T-helper 17 cell (primary cell): ENCODE data around the gene PLCE1. TPM values are rescaled to one million over a fixed set of nuclear protein-coding genes. Genes with fewer than 3 reads are reported as not detected.
A peak's percentile ranks its signal among the peaks of the same experiment; 100 is the strongest.
"Not testable (repeated sequence)": the region's sequence is repeated elsewhere in the genome, so short reads cannot be mapped to it uniquely, and the experiment has no call there.

Source experiments
- ATAC-seq: fragments of 150-1000 bp; cut with Tn5 transposase; 2 replicates; pipeline ENCODE4 v1.10.0; 2021; ENCODE audit warnings: mild to moderate bottlenecking, moderate library complexity
- DNase-seq, 3 donors: peaks; one replicate each; pipeline versions ENCODE4 v3.0.0 to v3.0.0-alpha.2; 2020 to 2021
- H3K9me3 ChIP-seq: one replicate; pipeline ENCODE4 v1.7.0; 2013; ENCODE audit warnings: low read length, mild to moderate bottlenecking; ENCODE audit not compliant: control insufficient read depth, poor library complexity, severe bottlenecking
- H3K27ac Mint-ChIP-seq: one replicate; pipeline ENCODE4 v1.8.0; 2022; ENCODE audit warnings: mild to moderate bottlenecking, moderate library complexity, mixed read lengths
- H3K27me3 Mint-ChIP-seq: one replicate; pipeline ENCODE4 v1.8.0; 2022; ENCODE audit warnings: mixed read lengths
- H3K36me3 Mint-ChIP-seq: one replicate; pipeline ENCODE4 v1.8.0; 2022; ENCODE audit warnings: low read depth, mixed read lengths
- H3K4me1 Mint-ChIP-seq: one replicate; pipeline ENCODE4 v1.8.0; 2022; ENCODE audit warnings: mild to moderate bottlenecking, mixed read lengths
- H3K4me3 Mint-ChIP-seq: one replicate; pipeline ENCODE4 v1.8.0; 2022; ENCODE audit warnings: mild to moderate bottlenecking, moderate library complexity, mixed read lengths
- total RNA-seq, 4 donors: library from RNA in 2 of 4; stranded (reverse) in 2 of 4; gene quantifications; one replicate each; pipeline ENCODE4 v1.2.3 and lab custom pipeline; 2022 to 2026

The PLCE1 gene
- under 1 TPM in 1 of 2 donors, not detected in 1; 0.05 TPM for total RNA-seq
- 0.35 to 0.83 reads per million in 2 donors for total RNA-seq (lab: John Stamatoyannopoulos, UW)

DNA sequence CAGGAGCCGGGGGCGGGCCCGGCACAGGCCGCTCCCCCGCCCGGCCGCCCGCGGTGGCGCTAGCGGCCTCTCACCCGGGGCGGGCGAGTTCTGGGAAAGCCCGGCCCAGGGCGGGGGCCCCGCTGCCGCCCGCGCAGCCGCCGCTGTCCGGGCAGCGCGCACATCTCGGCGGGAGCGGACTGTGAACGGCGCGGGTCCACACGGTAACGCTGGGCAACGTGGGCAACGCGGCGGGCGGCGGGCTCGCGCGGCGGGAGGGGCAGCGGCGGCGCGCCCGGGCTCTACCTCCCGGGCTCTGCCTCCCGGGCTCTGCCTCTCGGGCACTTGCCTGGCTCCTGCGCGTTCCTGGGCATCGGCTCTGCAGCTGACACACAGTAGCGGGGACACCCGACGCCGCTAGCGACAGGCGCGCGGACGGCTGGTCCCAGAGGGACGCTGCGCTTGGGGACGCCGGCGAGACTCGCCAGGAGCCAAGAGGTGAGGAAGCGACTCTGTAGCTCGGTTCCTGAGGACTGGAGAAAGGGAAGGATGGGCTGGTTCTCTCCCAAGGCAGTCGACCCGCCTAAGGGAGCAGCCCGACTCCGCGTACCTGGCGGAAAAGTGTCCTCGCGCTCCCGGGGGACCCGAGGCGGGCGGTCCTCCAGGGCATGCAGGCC is at the start of gene PLCE1:
PLCE1 (plus strand) TSS at position 150 of the 656 bp plus-strand sequence. CDS start 37,116 bp downstream, outside the sequence.
- H3K9me3 ChIP-seq: no peaks in the 10 kb centered on the region
- H3K27me3 Mint-ChIP-seq: peaks cover 64% of the 10 kb centered on the region
- H3K4me3 Mint-ChIP-seq: peak within 1 kb of the TSS; percentile 60
- no peak for DNase-seq
- H3K36me3 Mint-ChIP-seq: peaks cover 3% of the 10 kb centered on the region
- H3K4me1 Mint-ChIP-seq: peaks cover 3% of the 10 kb centered on the region
- no peak for ATAC-seq
- no peak within 1 kb of the TSS for H3K27ac Mint-ChIP-seq

- DNase-seq (no peak), ATAC-seq (no peak)
- Mint-ChIP-seq H3K4me3 (no peak overlapping the region), H3K36me3 (peaks cover 5% of the 10 kb centered on the region), H3K4me1 (no peaks in the 10 kb centered on the region), H3K27me3 (no peaks in the 10 kb centered on the region), H3K27ac (no peak overlapping the region)
- H3K9me3 ChIP-seq: no peaks in the 10 kb centered on the region
Measured at GRCh38 chr10:93945819-93946218, 47.9 kb upstream of the PLCE1 start.

- DNase-seq: no peak
- no peak overlapping the region for H3K27ac Mint-ChIP-seq
- no peak for ATAC-seq
- H3K9me3 ChIP-seq: no peaks in the 10 kb centered on the region
- H3K27me3 Mint-ChIP-seq: no peaks in the 10 kb centered on the region
- H3K36me3 Mint-ChIP-seq: peaks cover 7% of the 10 kb centered on the region
- no peaks in the 10 kb centered on the region for H3K4me1 Mint-ChIP-seq
- H3K4me3 Mint-ChIP-seq: no peak overlapping the region
Measured at GRCh38 chr10:93947055-93947454, 46.7 kb upstream of the PLCE1 start.

GRCh38 chr10:93947524-93947923 is 46.2 kb upstream of the PLCE1 start:
- Mint-ChIP-seq H3K27ac (no peak overlapping the region), H3K4me3 (no peak overlapping the region), H3K4me1 (no peaks in the 10 kb centered on the region), H3K27me3 (no peaks in the 10 kb centered on the region), H3K36me3 (peaks cover 7% of the 10 kb centered on the region)
- no peak for ATAC-seq
- H3K9me3 ChIP-seq: no peaks in the 10 kb centered on the region
- DNase-seq: no peak

GRCh38 chr10:93951905-93952304 is 41.8 kb upstream of the PLCE1 start:
- Mint-ChIP-seq H3K4me1 (no peaks in the 10 kb centered on the region), H3K36me3 (peaks cover 5% of the 10 kb centered on the region), H3K27me3 (no peaks in the 10 kb centered on the region), H3K27ac (no peak overlapping the region), H3K4me3 (no peak overlapping the region)
- DNase-seq (no peak), ATAC-seq (no peak)
- H3K9me3 ChIP-seq: no peaks in the 10 kb centered on the region

DNA sequence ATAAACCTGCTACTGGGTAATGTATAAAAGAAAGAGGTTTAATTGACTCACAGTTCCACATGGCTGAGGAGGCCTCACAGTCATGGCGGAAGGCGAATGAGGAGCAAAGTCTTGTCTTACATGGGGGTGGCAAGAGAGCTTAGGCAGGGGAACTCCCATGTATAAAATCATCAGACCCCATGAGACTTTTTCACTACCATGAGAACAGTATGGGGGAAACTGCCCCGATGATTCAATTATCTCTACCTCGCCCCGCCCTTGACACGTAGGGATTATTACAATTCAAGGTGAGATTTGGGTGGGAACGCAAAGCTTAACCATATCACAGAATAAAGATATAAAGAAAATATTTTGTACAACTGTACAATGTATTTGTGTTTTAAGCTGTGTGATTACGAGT is 39.4 kb upstream of the PLCE1 start:
- H3K4me1 Mint-ChIP-seq: no peaks in the 10 kb centered on the region
- peaks cover 8% of the 10 kb centered on the region for H3K36me3 Mint-ChIP-seq
- no peaks in the 10 kb centered on the region for H3K27me3 Mint-ChIP-seq

GRCh38 chr10:93954726-93955363 is 38.9 kb upstream of the PLCE1 start:
- DNase-seq (no peak), ATAC-seq (no peak)
- Mint-ChIP-seq H3K36me3 (peaks cover 8% of the 10 kb centered on the region), H3K27ac (no peak overlapping the region), H3K27me3 (no peaks in the 10 kb centered on the region), H3K4me1 (no peaks in the 10 kb centered on the region), H3K4me3 (no peak overlapping the region)
- H3K9me3 ChIP-seq: no peaks in the 10 kb centered on the region

More for the DNA sequence above, 39.4 kb upstream of the PLCE1 start:
- Mint-ChIP-seq H3K27ac (no peak overlapping the region), H3K4me3 (no peak overlapping the region)
- H3K9me3 ChIP-seq: no peaks in the 10 kb centered on the region
- ATAC-seq: no peak
- no peak for DNase-seq

DNA sequence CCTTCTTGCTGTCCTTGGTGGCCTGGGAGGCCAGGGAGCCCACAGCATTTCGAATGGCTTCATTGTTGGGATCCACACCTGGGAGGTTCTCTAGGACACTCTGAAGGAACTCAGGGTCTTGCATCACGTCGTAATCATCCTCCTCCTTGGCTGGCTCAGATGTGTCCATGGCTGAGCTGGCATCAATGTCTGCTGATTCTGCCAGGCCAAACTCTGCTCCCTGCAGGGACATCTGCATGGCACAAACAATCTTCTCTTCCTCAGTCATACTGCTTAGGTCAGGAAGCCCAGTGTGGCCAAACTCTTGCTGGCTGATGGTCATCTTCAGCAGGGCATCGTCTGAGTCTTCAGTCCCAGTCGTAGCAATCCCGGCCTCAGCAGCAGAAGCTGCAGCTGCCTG is 34.9 kb upstream of the PLCE1 start:
- Mint-ChIP-seq H3K4me3 (no peak overlapping the region), H3K4me1 (no peaks in the 10 kb centered on the region)

GRCh38 chr10:93960988-93961387 is 32.7 kb upstream of the PLCE1 start:
- H3K4me3 Mint-ChIP-seq: not testable (repeated sequence)

More for the DNA sequence above, 34.9 kb upstream of the PLCE1 start:
- Mint-ChIP-seq H3K27ac (no peak overlapping the region), H3K36me3 (peaks cover 6% of the 10 kb centered on the region), H3K27me3 (no peaks in the 10 kb centered on the region)
- DNase-seq (no peak), ATAC-seq (no peak)
- H3K9me3 ChIP-seq: no peaks in the 10 kb centered on the region

DNA sequence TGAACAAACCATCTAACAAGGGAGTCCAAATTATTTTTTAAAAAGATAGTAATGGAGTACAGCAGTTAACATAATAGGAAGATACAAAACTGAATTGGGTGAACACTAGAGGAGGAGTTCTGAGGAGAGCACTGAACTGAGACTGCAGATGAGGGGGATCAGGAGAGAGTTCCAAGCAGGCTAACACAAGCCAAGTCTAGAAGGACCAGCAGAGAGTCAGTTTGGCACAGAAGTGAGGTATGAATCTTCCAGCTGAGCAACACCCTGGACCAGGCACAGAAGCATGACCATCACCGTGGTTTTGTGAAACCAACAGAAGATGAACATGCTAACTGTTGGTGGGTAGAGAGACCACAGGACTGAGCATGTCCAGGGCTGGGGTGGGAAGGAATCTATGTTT is 30.8 kb upstream of the PLCE1 start:
- no peaks in the 10 kb centered on the region for H3K4me1 Mint-ChIP-seq
- DNase-seq: no peak
- no peaks in the 10 kb centered on the region for H3K9me3 ChIP-seq
- no peak overlapping the region for H3K4me3 Mint-ChIP-seq
- no peak overlapping the region for H3K27ac Mint-ChIP-seq
- H3K36me3 Mint-ChIP-seq: peaks cover 6% of the 10 kb centered on the region
- H3K27me3 Mint-ChIP-seq: no peaks in the 10 kb centered on the region
- no peak for ATAC-seq

More at GRCh38 chr10:93960988-93961387, 32.7 kb upstream of the PLCE1 start:
- not testable (repeated sequence) for H3K27me3 Mint-ChIP-seq, H3K27ac Mint-ChIP-seq, H3K9me3 ChIP-seq, H3K36me3 Mint-ChIP-seq, H3K4me1 Mint-ChIP-seq, ATAC-seq, DNase-seq

DNA sequence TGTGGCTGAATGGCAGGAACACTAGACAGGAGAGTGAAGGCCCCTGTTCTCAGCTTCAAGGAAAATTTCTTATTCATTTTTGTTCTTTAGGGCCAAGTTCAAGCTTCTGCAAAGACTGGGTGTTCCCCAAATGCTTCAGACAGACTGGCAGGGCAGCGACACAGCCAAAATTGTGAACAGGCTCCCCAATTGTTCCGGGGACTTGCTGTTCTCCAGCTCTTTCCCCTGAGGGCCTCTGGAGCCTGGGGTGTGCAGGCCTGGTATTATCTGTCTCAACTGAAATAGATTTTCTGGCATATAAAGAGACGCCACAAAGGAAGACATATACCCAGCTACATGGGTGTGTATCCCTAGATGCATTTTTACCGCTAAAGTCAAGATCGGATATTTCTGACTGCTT is 30.3 kb upstream of the PLCE1 start:
- no peak for DNase-seq
- H3K27ac Mint-ChIP-seq: no peak overlapping the region
- no peak overlapping the region for H3K4me3 Mint-ChIP-seq
- H3K27me3 Mint-ChIP-seq: no peaks in the 10 kb centered on the region
- H3K36me3 Mint-ChIP-seq: peaks cover 6% of the 10 kb centered on the region
- ATAC-seq: no peak
- H3K9me3 ChIP-seq: no peaks in the 10 kb centered on the region
- no peaks in the 10 kb centered on the region for H3K4me1 Mint-ChIP-seq

DNA sequence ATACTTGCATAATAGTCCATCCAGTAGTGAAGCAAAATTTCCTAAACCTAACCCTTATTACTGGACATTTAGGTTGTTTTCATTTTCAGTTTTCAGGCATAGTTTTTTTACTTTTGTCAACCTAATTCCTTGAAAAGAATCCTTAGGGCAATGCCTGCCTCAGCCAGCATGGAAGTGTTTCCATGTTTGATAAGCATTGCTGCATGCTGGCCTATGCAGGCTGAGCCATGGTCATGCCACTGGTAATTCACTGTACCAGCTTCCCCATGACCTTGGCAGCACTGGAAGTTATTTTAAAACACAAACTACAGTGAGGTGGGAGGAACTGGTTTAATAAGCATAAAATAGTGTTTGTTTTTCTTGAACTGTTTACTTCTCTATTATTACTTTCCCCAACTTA is 27.8 kb upstream of the PLCE1 start:
- DNase-seq (no peak), ATAC-seq (no peak)
- Mint-ChIP-seq H3K4me3 (no peak overlapping the region), H3K4me1 (no peaks in the 10 kb centered on the region), H3K36me3 (peaks cover 3% of the 10 kb centered on the region), H3K27ac (no peak overlapping the region), H3K27me3 (no peaks in the 10 kb centered on the region)
- H3K9me3 ChIP-seq: no peaks in the 10 kb centered on the region

GRCh38 chr10:93967756-93968155 is 26.0 kb upstream of the PLCE1 start:
- Mint-ChIP-seq H3K36me3 (peaks cover 3% of the 10 kb centered on the region), H3K4me3 (no peak overlapping the region), H3K4me1 (no peaks in the 10 kb centered on the region), H3K27ac (no peak overlapping the region), H3K27me3 (no peaks in the 10 kb centered on the region)
- no peak for ATAC-seq
- H3K9me3 ChIP-seq: no peaks in the 10 kb centered on the region
- DNase-seq: no peak

DNA sequence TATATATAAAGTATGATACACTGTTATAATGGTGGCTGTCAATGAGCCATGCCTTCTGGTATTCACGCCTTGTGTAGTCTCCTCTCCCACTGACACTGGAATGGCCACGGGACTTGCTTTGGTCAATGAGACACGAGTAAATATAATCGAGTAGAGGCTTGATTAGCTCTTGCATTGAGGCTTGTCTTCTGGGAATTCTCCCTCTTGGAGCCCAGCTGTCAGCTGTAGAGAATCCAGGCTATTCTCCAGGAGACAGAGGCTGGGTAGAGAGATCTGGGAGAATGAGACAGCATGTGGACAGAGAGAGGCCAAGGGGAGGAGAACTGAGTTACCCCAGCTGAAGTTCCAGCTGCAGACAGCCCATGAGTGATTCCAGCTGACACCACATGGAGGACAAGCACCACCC is 25.2 kb upstream of the PLCE1 start:
- Mint-ChIP-seq H3K4me1 (no peaks in the 10 kb centered on the region), H3K27me3 (no peaks in the 10 kb centered on the region), H3K36me3 (peaks cover 3% of the 10 kb centered on the region), H3K4me3 (peak overlapping the region; percentile 25), H3K27ac (no peak overlapping the region)
- ATAC-seq (no peak), DNase-seq (no peak)
- no peaks in the 10 kb centered on the region for H3K9me3 ChIP-seq
